Mammary epithelial cell (primary cell): ENCODE data around the gene HIGD1B.

Source experiments
- CTCF ChIP-seq, 2 donors: IDR thresholded peaks in 1 of 2; conservative IDR thresholded peaks in 1 of 2; 2 replicates each; pipeline ENCODE4 v1.5.1; 2011 to 2012; ENCODE audit warnings: inconsistent platforms in 2 of 2, low read length in 2 of 2, mild to moderate bottlenecking in 2 of 2, control low read depth in 1 of 2, low read depth in 1 of 2; ENCODE audit not compliant: insufficient read depth in 1 of 2; ENCODE audit errors: extremely low read depth in 1 of 2
- EZH2 ChIP-seq: IDR thresholded peaks from 2 replicates; pipeline ENCODE4 v1.6.1; 2012; ENCODE audit warnings: low read length, inconsistent platforms, borderline replicate concordance

GRCh38 chr17:44894642-44895041, 47.0 kb downstream of the HIGD1B start:
- TF ChIP-seq CTCF (conservative IDR thresholded peaks at IDR 0.05 in 1 of 2, IDR thresholded peaks at IDR 0.05 in 1 of 2; ENCODE audit: extremely low read depth in 1 of 2, insufficient read depth in 1 of 2, low read depth in 1 of 2, low read length in 2 of 2) (no peak), EZH2 (no peak)
